GM18868 (cell line): ENCODE measurements around the gene ALK.

Source experiments
- ATAC-seq: cut with Tn5 transposase; IDR thresholded peaks from one replicate; pipeline ENCODE4 v1.9.1; 2021; ENCODE audit warnings: mild to moderate bottlenecking, moderate library complexity; ENCODE audit not compliant: unreplicated experiment

Gene ALK

GRCh38 chr2:29799628-29800027, 121.8 kb downstream of the ALK start:
- no peak for ATAC-seq

GRCh38 chr2:29797916-29798315, 123.5 kb downstream of the ALK start:
- no peak for ATAC-seq

- no peak for ATAC-seq
These were observed 124.9 kb downstream of the ALK start for GRCh38 chr2:29796446-29796845.

- ATAC-seq: no peak
These were observed 131.4 kb downstream of the ALK start for GRCh38 chr2:29789911-29790485.

GRCh38 chr2:29787473-29788465, 133.6 kb downstream of the ALK start:
- ATAC-seq: no peak

GRCh38 chr2:29786361-29786760, 135.0 kb downstream of the ALK start:
- ATAC-seq: no peak

GRCh38 chr2:29783666-29784065, 137.7 kb downstream of the ALK start:
- ATAC-seq: no peak

- no peak for ATAC-seq
These were observed 138.6 kb downstream of the ALK start for GRCh38 chr2:29782549-29783458.

- ATAC-seq: no peak
These were observed 139.3 kb downstream of the ALK start for GRCh38 chr2:29782087-29782486.

GRCh38 chr2:29780906-29781305, 140.5 kb downstream of the ALK start:
- ATAC-seq: no peak

- no peak for ATAC-seq
These were observed 144.2 kb downstream of the ALK start for GRCh38 chr2:29777161-29777560.

- no peak for ATAC-seq
These were observed 145.0 kb downstream of the ALK start for GRCh38 chr2:29776406-29776805.

GRCh38 chr2:29775937-29776336, 145.4 kb downstream of the ALK start:
- ATAC-seq: no peak

GRCh38 chr2:29774624-29775023, 146.8 kb downstream of the ALK start:
- ATAC-seq: no peak

GRCh38 chr2:29770846-29771245, 150.5 kb downstream of the ALK start:
- ATAC-seq: no peak

- ATAC-seq: no peak
These were observed 151.5 kb downstream of the ALK start for GRCh38 chr2:29769847-29770246.

- no peak for ATAC-seq
These were observed 153.6 kb downstream of the ALK start for GRCh38 chr2:29767606-29768335.

GRCh38 chr2:29766191-29766590, 155.2 kb downstream of the ALK start:
- ATAC-seq: no peak

GRCh38 chr2:29765721-29766120, 155.7 kb downstream of the ALK start:
- ATAC-seq: no peak

- no peak for ATAC-seq
These were observed 158.0 kb downstream of the ALK start for GRCh38 chr2:29763371-29763770.

- no peak for ATAC-seq
These were observed 159.1 kb downstream of the ALK start for GRCh38 chr2:29762239-29762638.
